ENCODE results near the gene KDSR. TPM values are rescaled to one million over a fixed set of nuclear protein-coding genes. Genes with fewer than 3 reads are reported as not detected.
A peak's percentile ranks its signal among the peaks of the same experiment; 100 is the strongest.

KDSR gene, protein sequence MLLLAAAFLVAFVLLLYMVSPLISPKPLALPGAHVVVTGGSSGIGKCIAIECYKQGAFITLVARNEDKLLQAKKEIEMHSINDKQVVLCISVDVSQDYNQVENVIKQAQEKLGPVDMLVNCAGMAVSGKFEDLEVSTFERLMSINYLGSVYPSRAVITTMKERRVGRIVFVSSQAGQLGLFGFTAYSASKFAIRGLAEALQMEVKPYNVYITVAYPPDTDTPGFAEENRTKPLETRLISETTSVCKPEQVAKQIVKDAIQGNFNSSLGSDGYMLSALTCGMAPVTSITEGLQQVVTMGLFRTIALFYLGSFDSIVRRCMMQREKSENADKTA
- total RNA-seq (2014; rRNA removed; shearing (Covaris generic); ENCODE audit: low replicate concordance): 13.0 and 35.6 TPM in 2 replicates

- in situ Hi-C loops (cut with HindIII; ENCODE audit: low pct_unique_long_range_greater_than_20kb, low sequenced_read_pairs): no loop called here
Measured at GRCh38 chr18:63367053-63367953, at the start of gene KDSR. KDSR (minus strand) TSS chr18:63367206; CDS start chr18:63367118, 88 bp downstream.

GRCh38 chr18:63412953-63413352 lies 45.9 kb upstream of the KDSR start:
- DNase-seq (ENCODE audit: low read depth): no peak
- in situ Hi-C loops (cut with HindIII; ENCODE audit: low pct_unique_long_range_greater_than_20kb, low sequenced_read_pairs): no loop called here

More at GRCh38 chr18:63367053-63367953, at the start of gene KDSR:
- peak; percentile 93 for DNase-seq (ENCODE audit: low read depth)

DNA sequence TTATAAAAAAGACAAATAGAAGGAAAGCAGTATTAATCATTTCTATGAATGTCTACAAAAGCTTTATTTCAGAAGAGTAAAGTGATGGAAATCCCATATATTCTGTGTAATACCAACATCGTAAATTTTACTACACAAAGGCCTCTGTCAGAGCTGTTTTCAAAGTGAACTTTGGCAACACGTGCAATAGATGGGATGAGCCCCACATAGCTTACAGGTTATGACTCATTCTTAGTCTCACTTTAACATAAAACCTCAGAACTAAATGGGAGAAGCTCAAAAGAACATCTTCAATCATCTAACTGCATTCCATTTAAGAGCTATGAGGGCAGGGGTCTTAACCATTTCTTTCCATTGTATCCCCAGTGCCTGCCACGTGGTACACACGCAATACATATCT lies 43.8 kb upstream of the KDSR start:
- DNase-seq (ENCODE audit: low read depth): no peak
- in situ Hi-C loops (cut with HindIII; ENCODE audit: low pct_unique_long_range_greater_than_20kb, low sequenced_read_pairs): no loop called here

DNA sequence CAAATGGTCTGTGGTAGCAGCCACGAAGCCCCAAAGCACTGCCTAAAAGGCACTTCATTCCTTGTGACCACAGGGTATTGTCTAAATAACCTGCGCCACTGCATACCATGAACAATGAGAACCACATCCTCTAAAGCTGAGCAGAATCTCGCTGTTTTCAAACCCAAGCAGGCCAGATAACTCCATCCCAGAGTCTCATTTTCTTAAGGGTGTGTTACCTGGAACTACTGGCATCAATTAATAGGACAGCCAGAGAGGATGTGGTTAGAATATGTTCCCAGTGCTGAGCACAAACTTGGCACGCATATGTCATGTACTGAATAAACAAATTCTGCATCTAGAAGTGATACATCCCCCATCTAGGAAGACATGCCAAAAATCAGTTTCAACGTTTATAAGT lies 42.3 kb upstream of the KDSR start:
- DNase-seq (ENCODE audit: low read depth): no peak
- in situ Hi-C loops (cut with HindIII; ENCODE audit: low pct_unique_long_range_greater_than_20kb, low sequenced_read_pairs): no loop called here

DNA sequence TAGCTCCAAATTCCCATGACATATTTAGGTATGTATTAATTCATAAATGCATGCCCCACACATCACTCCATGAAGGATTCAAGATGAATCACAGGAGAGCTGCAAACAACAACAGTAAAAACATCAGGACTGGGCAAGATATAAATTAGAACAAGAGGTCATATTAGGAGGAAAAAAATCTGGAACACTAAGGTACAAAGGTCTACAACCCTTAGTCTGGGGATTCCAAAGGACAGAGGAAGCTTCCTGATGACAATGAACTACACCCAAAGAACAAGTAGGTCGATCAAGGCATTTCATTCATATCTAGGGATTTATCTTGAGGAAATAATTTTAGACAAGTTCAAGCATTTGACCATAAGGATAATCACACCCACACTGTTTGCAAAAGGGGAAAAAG lies 40.7 kb upstream of the KDSR start:
- in situ Hi-C loops (cut with HindIII; ENCODE audit: low pct_unique_long_range_greater_than_20kb, low sequenced_read_pairs): no loop called here
- DNase-seq (ENCODE audit: low read depth): no peak

GRCh38 chr18:63405986-63406385 lies 39.0 kb upstream of the KDSR start:
- in situ Hi-C loops (cut with HindIII; ENCODE audit: low pct_unique_long_range_greater_than_20kb, low sequenced_read_pairs): no loop called here
- DNase-seq (ENCODE audit: low read depth): no peak

- in situ Hi-C loops (cut with HindIII; ENCODE audit: low pct_unique_long_range_greater_than_20kb, low sequenced_read_pairs): no loop called here
- no peak for DNase-seq (ENCODE audit: low read depth)
Measured at GRCh38 chr18:63402246-63403162, 35.5 kb upstream of the KDSR start.

DNA sequence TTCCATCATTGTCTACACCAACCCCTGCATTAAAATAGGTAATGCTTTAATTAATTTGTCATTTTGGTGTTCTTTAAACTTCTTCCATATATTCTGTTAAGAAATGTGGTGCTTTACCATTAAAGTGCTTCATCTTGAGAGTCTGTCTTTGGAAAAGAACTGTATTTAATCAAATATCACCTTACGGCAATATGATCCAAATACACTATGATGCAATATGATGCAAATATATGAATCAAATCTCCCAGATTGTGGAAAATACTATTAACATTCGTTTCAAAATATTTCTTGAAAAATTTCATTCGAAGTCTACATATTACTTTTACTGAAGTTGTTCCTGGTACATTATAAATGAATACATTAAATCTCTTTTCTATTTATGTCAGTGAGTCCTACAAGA lies 32.3 kb upstream of the KDSR start:
- in situ Hi-C loops (cut with HindIII; ENCODE audit: low pct_unique_long_range_greater_than_20kb, low sequenced_read_pairs): no loop called here
- DNase-seq (ENCODE audit: low read depth): no peak

DNA sequence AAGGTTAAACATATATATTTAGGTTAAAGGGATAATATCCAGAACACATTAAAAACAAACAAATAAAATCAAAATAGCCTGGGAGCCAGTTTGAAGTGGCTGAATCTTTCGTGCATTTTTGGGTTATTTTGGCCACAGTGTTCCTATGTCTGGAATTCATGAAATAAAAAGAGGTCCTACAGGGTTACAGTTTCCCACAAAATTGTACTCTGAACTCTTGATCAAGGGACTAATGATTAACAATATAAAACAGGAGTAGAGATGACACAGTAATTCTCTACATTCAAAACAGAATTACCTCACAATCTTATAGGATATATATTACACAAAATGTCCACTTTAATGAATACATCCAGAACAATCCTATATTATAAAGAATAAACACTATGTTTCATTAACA lies 30.3 kb upstream of the KDSR start:
- in situ Hi-C loops (cut with HindIII; ENCODE audit: low pct_unique_long_range_greater_than_20kb, low sequenced_read_pairs): no loop called here

DNA sequence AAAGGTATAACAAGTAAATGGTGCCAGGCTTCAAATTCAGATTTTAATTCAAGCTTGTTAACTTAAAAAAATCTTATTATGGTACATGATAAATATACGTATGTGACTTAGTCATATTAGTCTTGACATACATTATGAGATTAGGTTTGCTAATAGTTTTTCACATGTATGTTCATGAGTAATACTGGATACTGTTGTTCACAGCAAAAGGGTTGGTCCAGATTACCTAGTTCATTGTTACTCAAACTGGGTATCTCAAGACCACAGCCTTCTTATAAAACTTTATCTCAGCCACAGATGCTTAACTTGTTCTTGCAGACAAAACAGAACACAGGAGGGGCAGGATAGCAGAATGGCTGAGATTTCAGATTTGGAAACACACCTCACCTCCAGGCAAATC lies 28.5 kb upstream of the KDSR start:
- DNase-seq (ENCODE audit: low read depth): no peak
- in situ Hi-C loops (cut with HindIII; ENCODE audit: low pct_unique_long_range_greater_than_20kb, low sequenced_read_pairs): no loop called here

More for the DNA sequence above, 30.3 kb upstream of the KDSR start:
- no peak for DNase-seq (ENCODE audit: low read depth)

DNA sequence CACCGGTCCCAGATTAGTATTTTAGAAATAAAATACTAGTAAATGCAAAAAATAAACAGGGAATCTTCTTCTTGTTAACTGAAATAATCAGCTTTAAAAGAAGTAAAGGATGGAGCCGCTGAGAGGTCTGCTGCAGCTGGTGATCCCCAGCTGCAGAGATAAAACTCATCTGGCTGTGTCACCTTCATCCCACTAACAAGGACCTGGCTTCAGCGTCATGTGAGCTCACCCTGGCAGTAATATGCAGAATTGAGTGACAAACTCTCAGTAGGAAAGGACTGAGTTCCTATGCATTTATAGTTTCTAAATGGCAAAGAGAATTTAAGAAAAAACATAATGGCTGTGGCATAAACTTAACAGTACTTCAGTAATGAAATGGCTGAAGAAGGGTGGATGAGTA lies 27.9 kb upstream of the KDSR start:
- DNase-seq (ENCODE audit: low read depth): no peak
- in situ Hi-C loops (cut with HindIII; ENCODE audit: low pct_unique_long_range_greater_than_20kb, low sequenced_read_pairs): no loop called here

- no peak for DNase-seq (ENCODE audit: low read depth)
- in situ Hi-C loops (cut with HindIII; ENCODE audit: low pct_unique_long_range_greater_than_20kb, low sequenced_read_pairs): no loop called here
Measured at GRCh38 chr18:63387861-63388260, 20.9 kb upstream of the KDSR start.

DNA sequence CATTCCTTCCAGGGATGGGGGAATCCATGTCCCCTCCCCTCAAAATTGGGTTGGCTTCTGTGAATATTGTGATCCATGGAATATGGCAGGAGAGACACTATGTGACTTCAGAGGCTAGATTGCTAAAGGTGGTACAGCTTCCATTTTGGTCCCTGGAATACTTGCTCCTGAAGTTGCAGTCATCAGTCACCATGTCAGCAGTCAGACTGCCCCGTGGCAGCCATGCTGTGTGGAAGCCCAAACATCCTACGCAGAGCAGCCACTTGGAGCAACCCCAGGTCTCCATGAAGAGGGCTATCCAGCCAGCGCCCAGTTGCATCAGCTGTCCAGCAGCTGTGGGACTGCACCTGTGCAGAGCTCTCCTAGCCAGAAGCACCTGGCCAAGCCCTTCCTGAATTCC lies 15.8 kb upstream of the KDSR start:
- in situ Hi-C loops (cut with HindIII; ENCODE audit: low pct_unique_long_range_greater_than_20kb, low sequenced_read_pairs): no loop called here
- no peak for DNase-seq (ENCODE audit: low read depth)

DNA sequence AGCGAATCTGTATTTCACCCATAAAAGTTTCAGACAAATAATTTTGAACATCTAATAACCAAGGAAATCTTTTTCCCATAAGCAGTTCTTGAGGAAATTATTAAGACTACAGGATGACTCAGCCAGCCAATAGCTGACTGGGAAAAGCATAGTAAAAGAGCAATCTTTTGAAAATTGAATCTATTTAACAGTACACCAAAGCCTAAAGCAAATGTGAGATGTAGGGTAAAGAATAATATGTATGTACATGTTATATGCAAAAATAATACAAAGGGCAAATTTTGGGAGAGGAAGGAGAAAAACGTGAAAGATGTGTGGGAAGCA lies 12.6 kb upstream of the KDSR start:
- DNase-seq (ENCODE audit: low read depth): no peak
- in situ Hi-C loops (cut with HindIII; ENCODE audit: low pct_unique_long_range_greater_than_20kb, low sequenced_read_pairs): no loop called here

DNA sequence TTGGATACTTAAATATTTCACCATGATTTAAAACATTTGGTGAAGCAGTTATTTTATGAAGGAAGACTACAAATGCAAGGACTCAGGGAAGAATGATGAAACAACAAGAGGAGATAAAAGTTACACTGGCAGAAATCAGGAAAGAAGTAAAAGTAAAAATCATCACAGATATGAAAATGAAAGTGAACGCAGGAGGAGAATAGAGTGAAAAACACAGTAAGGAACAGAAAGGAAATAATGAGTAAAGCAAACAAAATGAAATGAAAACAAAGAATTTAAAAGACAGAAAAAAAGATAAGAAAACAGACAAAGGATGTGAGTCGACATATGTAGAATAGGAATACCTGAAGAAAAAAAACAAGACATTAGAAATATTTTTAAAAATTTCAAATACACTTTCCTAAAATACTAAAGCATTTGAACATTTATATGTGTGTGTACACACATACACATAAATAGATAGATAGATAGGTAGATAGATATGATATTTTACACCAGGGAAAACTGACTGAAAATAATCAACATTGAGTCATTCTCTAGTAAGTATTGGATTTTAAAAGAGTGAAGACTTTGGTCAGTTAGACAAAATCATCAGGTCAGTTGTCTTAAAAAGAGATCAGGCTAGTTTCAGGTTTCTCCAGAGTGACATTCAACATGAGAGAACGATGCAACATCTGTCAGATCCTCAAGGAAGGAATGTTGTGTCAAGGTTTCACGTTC lies 12.1 kb upstream of the KDSR start:
- no peak for DNase-seq (ENCODE audit: low read depth)
- in situ Hi-C loops (cut with HindIII; ENCODE audit: low pct_unique_long_range_greater_than_20kb, low sequenced_read_pairs): no loop called here

- DNase-seq (ENCODE audit: low read depth): no peak
- in situ Hi-C loops (cut with HindIII; ENCODE audit: low pct_unique_long_range_greater_than_20kb, low sequenced_read_pairs): no loop called here
Measured at GRCh38 chr18:63377275-63377980, 10.4 kb upstream of the KDSR start.

- DNase-seq (ENCODE audit: low read depth): no peak
- in situ Hi-C loops (cut with HindIII; ENCODE audit: low pct_unique_long_range_greater_than_20kb, low sequenced_read_pairs): no loop called here
Measured at GRCh38 chr18:63376538-63376937, 9.5 kb upstream of the KDSR start.

Data from Caki2 (cell line).